ENCODE data around the gene CAMTA1. TPM values are rescaled to one million over a fixed set of nuclear protein-coding genes. Genes with fewer than 3 reads are reported as not detected.
"Not testable (repeated sequence)": the region's sequence is repeated elsewhere in the genome, so short reads cannot be mapped to it uniquely, and the experiment has no call there.

Gene CAMTA1
- total and polyA plus RNA-seq, 2 experiments from 2014 or later, result 89.0 to 145 TPM

DNA sequence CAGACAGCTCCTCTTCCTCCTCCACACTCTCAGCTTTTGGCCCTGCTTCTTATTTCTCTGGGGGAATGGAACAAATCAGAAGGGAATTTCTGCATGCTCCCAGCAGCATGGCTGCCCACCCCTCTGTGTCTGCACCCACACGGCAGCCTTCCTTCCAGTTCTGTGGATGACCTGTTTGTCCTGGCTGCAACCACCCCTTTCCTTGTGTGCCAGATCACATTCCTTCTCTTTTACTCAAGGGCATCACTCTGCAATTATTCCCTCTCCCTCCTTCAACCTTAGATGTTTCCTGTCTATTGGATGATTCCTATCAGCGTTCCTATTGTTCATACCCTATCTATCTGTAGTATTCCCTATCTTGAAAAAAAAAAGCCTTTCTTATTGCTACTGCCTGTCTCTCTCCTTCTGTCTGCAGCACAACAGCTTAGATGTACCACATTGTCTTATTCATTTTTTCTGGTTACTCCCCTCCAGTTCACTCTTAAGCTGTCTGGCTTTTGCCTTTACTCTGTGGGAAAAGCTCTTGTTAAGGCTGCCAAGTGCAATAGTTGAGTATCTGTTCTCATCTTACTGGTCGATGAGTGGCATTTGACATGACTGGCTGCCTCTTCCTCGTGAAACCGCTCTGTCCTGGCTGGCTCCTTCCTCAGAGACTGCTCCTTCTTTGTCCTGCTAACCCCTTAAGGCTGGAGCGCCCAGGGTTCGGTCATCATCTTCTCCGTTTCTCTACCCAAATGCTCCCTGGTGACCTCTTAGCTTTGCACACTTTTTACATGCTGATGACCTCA lies 351.1 kb downstream of the CAMTA1 start:
- Histone ChIP-seq H3K79me2 (no peaks in the 10 kb centered on the region), H3K9me2 (replicated peaks; ENCODE audit: insufficient read depth) (no peaks in the 10 kb centered on the region), H3K27ac (no peak overlapping the region), H3K9me3 (ENCODE audit: low read depth) (no peaks in the 10 kb centered on the region), H3K27me3 (no peaks in the 10 kb centered on the region), H3K36me3 (replicated peaks; ENCODE audit: insufficient read depth, low read depth) (no peaks in the 10 kb centered on the region), H3K4me2 (no peak overlapping the region), H3K4me3 (no peak overlapping the region), H3K4me1 (ENCODE audit: insufficient read depth) (no peaks in the 10 kb centered on the region), H4K20me1 (ENCODE audit: insufficient read depth, poor library complexity, severe bottlenecking) (no peaks in the 10 kb centered on the region), H2AFZ (no peak overlapping the region)
- DNase-seq (ENCODE audit: low spot score), result no peak
- 88% methylated on average over 8 of the region's 8 CpGs for WGBS (ENCODE audit: low lambda C conversion rate, missing lambda C conversion rate)
- no peak for TF ChIP-seq EZH2phosphoT487 (IDR thresholded peaks at IDR 0.05; ENCODE audit: low read depth, severe bottlenecking, unreplicated experiment)
- TF ChIP-seq, protein P1, sequence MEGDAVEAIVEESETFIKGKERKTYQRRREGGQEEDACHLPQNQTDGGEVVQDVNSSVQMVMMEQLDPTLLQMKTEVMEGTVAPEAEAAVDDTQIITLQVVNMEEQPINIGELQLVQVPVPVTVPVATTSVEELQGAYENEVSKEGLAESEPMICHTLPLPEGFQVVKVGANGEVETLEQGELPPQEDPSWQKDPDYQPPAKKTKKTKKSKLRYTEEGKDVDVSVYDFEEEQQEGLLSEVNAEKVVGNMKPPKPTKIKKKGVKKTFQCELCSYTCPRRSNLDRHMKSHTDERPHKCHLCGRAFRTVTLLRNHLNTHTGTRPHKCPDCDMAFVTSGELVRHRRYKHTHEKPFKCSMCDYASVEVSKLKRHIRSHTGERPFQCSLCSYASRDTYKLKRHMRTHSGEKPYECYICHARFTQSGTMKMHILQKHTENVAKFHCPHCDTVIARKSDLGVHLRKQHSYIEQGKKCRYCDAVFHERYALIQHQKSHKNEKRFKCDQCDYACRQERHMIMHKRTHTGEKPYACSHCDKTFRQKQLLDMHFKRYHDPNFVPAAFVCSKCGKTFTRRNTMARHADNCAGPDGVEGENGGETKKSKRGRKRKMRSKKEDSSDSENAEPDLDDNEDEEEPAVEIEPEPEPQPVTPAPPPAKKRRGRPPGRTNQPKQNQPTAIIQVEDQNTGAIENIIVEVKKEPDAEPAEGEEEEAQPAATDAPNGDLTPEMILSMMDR (IDR thresholded peaks at IDR 0.05; ENCODE audit: poor library complexity), result no peak
- TF ChIP-seq EZH2 (IDR thresholded peaks at IDR 0.05; ENCODE audit: borderline replicate concordance), result no peak

DNA sequence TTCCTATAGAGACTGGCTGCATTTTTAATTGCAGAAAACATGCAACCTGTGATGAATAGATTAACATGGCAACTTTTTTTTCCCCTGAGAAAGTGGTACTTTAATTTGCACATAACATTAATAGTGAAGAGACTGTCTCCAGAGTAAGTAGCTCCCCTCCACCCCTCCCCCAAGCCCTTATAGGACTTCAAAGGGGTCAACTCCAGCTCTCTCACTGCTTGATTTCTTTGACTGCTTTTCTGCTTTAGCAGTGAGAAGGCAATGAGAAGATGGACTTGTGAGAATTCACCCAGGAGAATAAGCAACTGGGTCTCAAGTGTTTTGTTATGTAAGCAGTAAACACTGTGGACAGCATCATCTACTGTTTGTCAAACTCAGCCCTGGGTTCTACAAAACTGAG lies 355.0 kb downstream of the CAMTA1 start:
- no peak for DNase-seq (ENCODE audit: low spot score)
- Histone ChIP-seq H3K4me2 (no peak overlapping the region), H3K27ac (no peak overlapping the region), H3K4me3 (no peak overlapping the region), H3K9me3 (ENCODE audit: low read depth) (no peaks in the 10 kb centered on the region), H4K20me1 (ENCODE audit: insufficient read depth, poor library complexity, severe bottlenecking) (no peaks in the 10 kb centered on the region), H3K27me3 (no peaks in the 10 kb centered on the region), H3K79me2 (no peaks in the 10 kb centered on the region), H2AFZ (no peak overlapping the region), H3K9me2 (replicated peaks; ENCODE audit: insufficient read depth) (no peaks in the 10 kb centered on the region), H3K36me3 (replicated peaks; ENCODE audit: insufficient read depth, low read depth) (no peaks in the 10 kb centered on the region), H3K4me1 (ENCODE audit: insufficient read depth) (no peaks in the 10 kb centered on the region)
- TF ChIP-seq, protein P1 (IDR thresholded peaks at IDR 0.05; ENCODE audit: poor library complexity), result no peak
- no peak for TF ChIP-seq EZH2phosphoT487 (IDR thresholded peaks at IDR 0.05; ENCODE audit: low read depth, severe bottlenecking, unreplicated experiment)
- no peak for TF ChIP-seq EZH2 (IDR thresholded peaks at IDR 0.05; ENCODE audit: borderline replicate concordance)

DNA sequence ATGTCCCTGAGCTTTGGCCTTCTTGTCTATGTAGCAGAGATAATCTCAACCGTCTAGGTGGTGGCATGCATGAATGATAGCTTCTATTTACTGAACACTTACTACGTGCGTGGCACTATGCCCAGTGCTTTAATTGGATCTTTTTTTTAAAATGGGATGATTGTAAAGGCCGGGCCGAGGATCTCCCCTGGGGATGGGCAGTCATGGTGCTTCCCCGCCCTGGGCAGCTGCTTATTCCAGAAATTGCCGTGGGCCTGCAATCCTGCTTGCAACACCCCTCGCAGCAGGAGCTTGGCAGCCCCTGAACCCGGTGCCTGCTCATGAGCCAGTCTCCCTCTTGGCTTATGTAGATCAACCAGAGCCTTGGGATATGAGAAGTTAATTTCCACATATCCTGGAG lies 360.7 kb downstream of the CAMTA1 start:
- no peak for DNase-seq (ENCODE audit: low spot score)
- Histone ChIP-seq H3K4me1 (ENCODE audit: insufficient read depth) (no peaks in the 10 kb centered on the region), H3K4me2 (no peak overlapping the region), H3K4me3 (no peak overlapping the region), H3K27ac (no peak overlapping the region), H3K27me3 (no peaks in the 10 kb centered on the region), H3K79me2 (no peaks in the 10 kb centered on the region), H3K36me3 (replicated peaks; ENCODE audit: insufficient read depth, low read depth) (no peaks in the 10 kb centered on the region), H2AFZ (no peak overlapping the region), H3K9me2 (replicated peaks; ENCODE audit: insufficient read depth) (no peaks in the 10 kb centered on the region), H3K9me3 (ENCODE audit: low read depth) (no peaks in the 10 kb centered on the region), H4K20me1 (ENCODE audit: insufficient read depth, poor library complexity, severe bottlenecking) (no peaks in the 10 kb centered on the region)
- WGBS (ENCODE audit: low lambda C conversion rate, missing lambda C conversion rate), result 81% methylated on average over 8 of the region's 9 CpGs
- no peak for TF ChIP-seq EZH2 (IDR thresholded peaks at IDR 0.05; ENCODE audit: borderline replicate concordance)

DNA sequence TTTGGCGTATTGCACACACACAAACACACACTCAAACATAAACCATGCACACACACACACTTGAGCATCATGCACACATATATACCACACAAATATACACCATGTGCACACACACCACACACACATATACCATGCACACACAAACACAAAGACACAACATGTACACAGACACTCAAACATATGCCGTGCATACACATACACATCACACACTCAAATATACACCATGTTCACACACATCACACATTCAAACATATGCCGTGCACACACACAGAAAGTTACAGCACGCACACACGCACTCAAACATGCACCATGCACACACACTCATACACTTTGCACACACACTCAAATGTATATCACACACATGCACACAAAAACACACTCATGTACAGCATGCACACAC lies 361.5 kb downstream of the CAMTA1 start:
- over 99% methylated on average over 5 of the region's 5 CpGs for WGBS (ENCODE audit: low lambda C conversion rate, missing lambda C conversion rate)
- no peak for TF ChIP-seq EZH2phosphoT487 (IDR thresholded peaks at IDR 0.05; ENCODE audit: low read depth, severe bottlenecking, unreplicated experiment)
- no peaks in the 10 kb centered on the region for H3K27me3 ChIP-seq
- no peaks in the 10 kb centered on the region for H3K9me3 ChIP-seq (ENCODE audit: low read depth)
- H3K79me2 ChIP-seq, result no peaks in the 10 kb centered on the region
- no peaks in the 10 kb centered on the region for H3K9me2 ChIP-seq (replicated peaks; ENCODE audit: insufficient read depth)
- DNase-seq (ENCODE audit: low spot score), result no peak
- no peak overlapping the region for H3K4me2 ChIP-seq
- no peaks in the 10 kb centered on the region for H4K20me1 ChIP-seq (ENCODE audit: insufficient read depth, poor library complexity, severe bottlenecking)
- no peak overlapping the region for H3K27ac ChIP-seq
- no peak overlapping the region for H2AFZ ChIP-seq
- no peak overlapping the region for H3K4me3 ChIP-seq
- no peaks in the 10 kb centered on the region for H3K4me1 ChIP-seq (ENCODE audit: insufficient read depth)
- no peaks in the 10 kb centered on the region for H3K36me3 ChIP-seq (replicated peaks; ENCODE audit: insufficient read depth, low read depth)

DNA sequence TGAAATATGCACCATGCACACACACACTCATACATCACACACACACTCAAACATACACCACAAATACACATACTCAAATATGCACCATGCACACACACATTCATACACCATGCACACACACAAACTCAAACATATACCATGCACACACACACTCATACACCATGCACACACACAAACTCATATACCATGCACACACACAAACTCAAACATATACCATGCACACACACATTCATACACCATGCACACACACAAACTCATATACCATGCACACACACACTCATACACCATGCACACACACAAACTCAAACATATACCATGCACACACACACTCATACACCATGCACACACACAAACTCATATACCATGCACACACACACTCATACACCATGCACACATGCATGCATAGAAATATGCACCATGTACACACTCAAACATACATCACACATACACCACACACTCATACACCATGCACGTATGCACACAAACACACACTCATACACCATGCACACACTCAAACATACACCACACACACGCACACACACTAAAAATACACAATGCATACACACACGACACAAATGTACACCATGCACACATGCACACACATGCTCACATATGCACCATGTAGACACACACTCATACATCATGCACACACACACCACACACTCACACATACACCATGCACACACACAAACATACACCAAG lies 362.5 kb downstream of the CAMTA1 start:
- H3K4me1 ChIP-seq (ENCODE audit: insufficient read depth); H3K4me2 ChIP-seq; H3K27me3 ChIP-seq; H3K9me2 ChIP-seq (replicated peaks; ENCODE audit: insufficient read depth); H3K79me2 ChIP-seq; H4K20me1 ChIP-seq (ENCODE audit: insufficient read depth, poor library complexity, severe bottlenecking); H3K27ac ChIP-seq; H2AFZ ChIP-seq; H3K36me3 ChIP-seq (replicated peaks; ENCODE audit: insufficient read depth, low read depth); H3K9me3 ChIP-seq (ENCODE audit: low read depth); DNase-seq (ENCODE audit: low spot score); H3K4me3 ChIP-seq: not testable (repeated sequence)
- WGBS (ENCODE audit: low lambda C conversion rate, missing lambda C conversion rate), result 97% methylated on average over 3 of the region's 3 CpGs

Measured in hepatocyte (in vitro differentiated cells).